ENCODE results near the gene PLEK. TPM values are rescaled to one million over a fixed set of nuclear protein-coding genes. Genes with fewer than 3 reads are reported as not detected.

Gene PLEK
- polyA plus RNA-seq, 1 experiment: 0.06 TPM

- CTCF ChIA-PET: no interaction called here
- H3K27ac ChIP-seq (ENCODE audit: low read depth, low read length): no peak overlapping the region
- POLR2A ChIA-PET: no interaction called here
- TF ChIP-seq CTCF (IDR thresholded peaks at IDR 0.05; ENCODE audit: low read depth, low read length): no peak
- H3K9me3 ChIP-seq (ENCODE audit: control insufficient read depth, insufficient read depth, low read length): no peaks in the 10 kb centered on the region
- H3K4me3 ChIP-seq (ENCODE audit: low read depth, low read length): no peak overlapping the region
- DNase-seq (ENCODE audit: low read depth, low spot score): no peak
- H3K27me3 ChIP-seq (ENCODE audit: control insufficient read depth, insufficient read depth, low read length): peaks cover 16% of the 10 kb centered on the region
Measured at GRCh38 chr2:68403199-68403644, 38.1 kb downstream of the PLEK start.

- no peaks in the 10 kb centered on the region for H3K9me3 ChIP-seq (ENCODE audit: control insufficient read depth, insufficient read depth, low read length)
- peaks cover 16% of the 10 kb centered on the region for H3K27me3 ChIP-seq (ENCODE audit: control insufficient read depth, insufficient read depth, low read length)
- ChIA-PET CTCF (no interaction called here), POLR2A (no interaction called here)
- no peak for TF ChIP-seq CTCF (IDR thresholded peaks at IDR 0.05; ENCODE audit: low read depth, low read length)
- no peak overlapping the region for H3K27ac ChIP-seq (ENCODE audit: low read depth, low read length)
- no peak for DNase-seq (ENCODE audit: low read depth, low spot score)
- no peak overlapping the region for H3K4me3 ChIP-seq (ENCODE audit: low read depth, low read length)
Measured at GRCh38 chr2:68404164-68404563, 39.1 kb downstream of the PLEK start.

DNA sequence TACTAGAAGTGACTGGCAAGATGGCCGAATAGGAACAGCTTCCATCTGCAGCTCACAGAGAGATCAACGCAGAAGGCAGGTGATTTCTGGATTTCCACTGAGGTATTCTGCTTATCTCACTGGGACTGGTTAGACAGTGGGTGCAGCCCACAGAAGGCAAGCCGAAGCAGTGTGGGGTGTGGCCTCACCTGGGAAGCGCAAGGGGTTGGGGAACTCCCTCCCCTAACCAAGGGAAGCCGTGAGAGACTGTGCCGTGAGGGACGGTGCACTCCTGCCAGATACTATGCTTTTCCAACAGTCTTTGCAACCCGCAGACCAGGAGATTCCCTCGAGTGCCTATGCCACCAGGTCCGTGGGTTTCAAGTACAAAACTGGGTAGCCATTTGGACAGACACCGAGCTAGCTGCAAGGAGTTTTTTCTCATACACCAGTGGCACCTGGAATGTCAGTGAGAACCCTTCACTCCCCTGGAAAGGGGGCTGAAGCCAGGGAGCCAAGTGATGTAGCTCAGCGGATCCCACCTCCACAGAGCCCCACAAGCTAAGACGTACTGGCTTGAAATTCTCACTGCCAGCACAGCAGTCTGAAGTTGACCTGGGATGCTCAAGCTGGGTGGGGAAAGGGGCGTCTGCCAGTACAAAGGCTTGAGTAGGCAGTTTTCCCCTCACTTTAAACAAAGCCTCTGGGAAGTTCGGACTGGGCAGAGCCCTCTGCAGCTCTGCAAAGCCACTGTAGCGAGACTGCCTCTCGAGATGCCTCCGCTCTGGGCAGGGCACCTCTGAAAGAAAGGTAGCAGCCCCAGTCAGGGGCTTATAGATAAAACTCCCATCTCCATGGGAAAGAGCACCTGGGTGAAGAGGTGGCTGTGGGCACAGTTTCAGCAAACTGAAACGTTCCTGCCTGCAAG, 40.1 kb downstream of the PLEK start:
- CTCF ChIA-PET: no interaction called here
- no peak for TF ChIP-seq CTCF (IDR thresholded peaks at IDR 0.05; ENCODE audit: low read depth, low read length)
- no peaks in the 10 kb centered on the region for H3K9me3 ChIP-seq (ENCODE audit: control insufficient read depth, insufficient read depth, low read length)
- H3K4me3 ChIP-seq (ENCODE audit: low read depth, low read length): no peak overlapping the region
- POLR2A ChIA-PET: no interaction called here
- no peak overlapping the region for H3K27ac ChIP-seq (ENCODE audit: low read depth, low read length)
- DNase-seq (ENCODE audit: low read depth, low spot score): no peak
- H3K27me3 ChIP-seq (ENCODE audit: control insufficient read depth, insufficient read depth, low read length): peaks cover 12% of the 10 kb centered on the region

DNA sequence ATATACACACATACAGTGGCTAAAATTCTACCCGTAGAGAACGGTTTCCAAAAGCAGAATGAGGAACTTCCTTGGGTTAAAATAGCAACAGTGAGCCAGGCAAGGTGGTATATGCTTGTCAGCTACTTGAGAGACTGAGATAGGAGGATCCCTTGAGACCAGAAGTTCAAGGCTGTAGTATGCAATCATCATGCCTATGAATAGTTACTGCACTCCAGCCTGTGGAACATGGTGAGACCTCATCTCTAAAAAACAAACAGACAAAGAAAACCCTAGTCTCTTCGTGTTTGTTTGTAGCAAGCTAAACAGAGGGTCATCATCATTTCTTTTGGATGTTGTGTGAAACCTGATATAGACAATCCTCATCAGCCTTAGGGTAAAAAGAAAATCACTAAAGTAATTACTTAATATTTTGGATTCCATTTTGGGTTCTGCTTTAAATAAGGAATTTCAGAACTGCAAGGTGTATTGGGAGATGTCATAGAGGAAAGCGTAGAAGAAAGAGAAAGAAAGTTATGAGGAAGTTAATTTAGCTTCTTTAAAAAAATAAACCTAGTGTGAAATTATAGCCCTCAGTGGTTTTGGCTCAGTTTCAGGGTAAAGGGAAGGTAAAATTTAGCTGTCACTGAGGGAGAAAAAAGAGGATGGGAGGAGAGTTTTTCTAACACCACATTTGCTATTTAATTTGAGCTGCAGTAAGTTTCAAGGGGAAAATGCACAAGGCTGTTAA, 46.5 kb downstream of the PLEK start:
- H3K9me3 ChIP-seq (ENCODE audit: control insufficient read depth, insufficient read depth, low read length): peaks cover 4% of the 10 kb centered on the region; the same call in 1 of the 2 replicates
- no peaks in the 10 kb centered on the region for H3K27me3 ChIP-seq (ENCODE audit: control insufficient read depth, insufficient read depth, low read length)
- TF ChIP-seq CTCF (IDR thresholded peaks at IDR 0.05; ENCODE audit: low read depth, low read length): no peak
- H3K27ac ChIP-seq (ENCODE audit: low read depth, low read length): no peak overlapping the region
- DNase-seq (ENCODE audit: low read depth, low spot score): no peak
- no peak overlapping the region for H3K4me3 ChIP-seq (ENCODE audit: low read depth, low read length)
- ChIA-PET POLR2A (no interaction called here), CTCF (interaction anchor here (0.9 to 1.4 kb wide), 2 partner anchors 30 to 52 kb away, joined by 3 to 4 read pairs; no protein-coding TSS in a partner anchor)
